Caco-2 (cell line): Measurements from ENCODE around the gene PLCB4. TPM values are rescaled to one million over a fixed set of nuclear protein-coding genes. Genes with fewer than 3 reads are reported as not detected.

Experiments used
- BruUV-seq: library from RNA; stranded (reverse); fragments of 400-500 nt; replicated peaks from 2 replicates; lab custom pipeline; 2021; lab: Mats Ljungman, UMichigan
- CTCF ChIA-PET: fragments of 300-600 bp; sonication (Branson Sonifier 250); formaldehyde crosslinking; loops from one replicate; lab custom pipeline; 2022; ENCODE audit warnings: antibody characterized with exemption; lab: Charles Lee
- POLR2A ChIA-PET: fragments of 300-600 bp; sonication (Branson Sonifier 250); formaldehyde crosslinking; loops from one replicate; lab custom pipeline; 2022; ENCODE audit warnings: antibody characterized with exemption; lab: Charles Lee
- DNase-seq, 2 experiments: peaks; one replicate each; pipeline versions ENCODE4 v3.0.0 to v3.0.0-alpha.2; 2020 to 2022
- H3K27me3 ChIP-seq: replicated peaks from 2 replicates; pipeline ENCODE4 v1.6.0; 2011; ENCODE audit warnings: low read length; ENCODE audit not compliant: control insufficient read depth, insufficient read depth
- H3K36me3 ChIP-seq: 2 replicates; pipeline ENCODE4 v1.5.1; 2011; ENCODE audit warnings: low read length; ENCODE audit not compliant: control insufficient read depth, insufficient read depth
- H3K4me1 ChIP-seq: fragments of 250-450 bp; sonication (Bioruptor Pico); 2 replicates; pipeline ENCODE4 v1.5.1; 2020; ENCODE audit warnings: mild to moderate bottlenecking
- H3K4me3 ChIP-seq: 2 replicates; pipeline ENCODE4 v1.5.1; 2011; ENCODE audit warnings: low read depth, mild to moderate bottlenecking, control low read depth, low read length
- H3K9me3 ChIP-seq: fragments of 250-450 bp; sonication (Bioruptor Pico); 2 replicates; pipeline ENCODE4 v1.5.1; 2020; ENCODE audit warnings: mild to moderate bottlenecking, moderate library complexity
- H3K27ac Mint-ChIP-seq: one replicate; pipeline ENCODE4 v1.8.0; 2022; ENCODE audit warnings: mixed read lengths; ENCODE audit not compliant: unreplicated experiment
- H3K27me3 Mint-ChIP-seq: one replicate; pipeline ENCODE4 v1.8.0; 2022; ENCODE audit warnings: mixed read lengths; ENCODE audit not compliant: insufficient read depth, unreplicated experiment
- H3K36me3 Mint-ChIP-seq: one replicate; pipeline ENCODE4 v1.8.0; 2022; ENCODE audit warnings: mild to moderate bottlenecking, mixed read lengths; ENCODE audit not compliant: insufficient read depth, unreplicated experiment
- H3K4me1 Mint-ChIP-seq: one replicate; pipeline ENCODE4 v1.8.0; 2022; ENCODE audit warnings: low read depth, mixed read lengths; ENCODE audit not compliant: unreplicated experiment
- H3K4me3 Mint-ChIP-seq: one replicate; pipeline ENCODE4 v1.8.0; 2022; ENCODE audit warnings: mild to moderate bottlenecking, moderate library complexity, mixed read lengths; ENCODE audit not compliant: unreplicated experiment
- H3K9me3 Mint-ChIP-seq: one replicate; pipeline ENCODE4 v1.8.0; 2022; ENCODE audit warnings: mixed read lengths; ENCODE audit not compliant: unreplicated experiment
- intact Hi-C: fragments of 100-400 bp; cut with micrococcal nuclease; formaldehyde crosslinking; loops from one replicate; pipeline ENCODE4 v1.10.0; 2022; ENCODE audit not compliant: unreplicated experiment
- total RNA-seq: library from RNA; stranded (reverse); gene quantifications from 2 replicates; pipeline ENCODE4 v1.2.3, GENCODE V29; 2022
- TF ChIP-seq, protein P1 (sequence below), 2 experiments: fragments of 200-600 bp in 1 of 2; IDR thresholded peaks; 1 replicate in 1 of 2; 2 replicates in 1 of 2; pipeline versions ENCODE4 v1.5.1 to v1.8.0; 2011 to 2022; ENCODE audit warnings: antibody characterized with exemption in 1 of 2, control low read depth in 1 of 2, inconsistent platforms in 1 of 2, low read depth in 1 of 2, low read length in 1 of 2, mild to moderate bottlenecking in 1 of 2, moderate library complexity in 1 of 2; ENCODE audit not compliant: insufficient read depth in 1 of 2, severe bottlenecking in 1 of 2, unreplicated experiment in 1 of 2

PLCB4 gene
- total RNA-seq, 1 experiment from 2014 or later: 3.0 TPM

DNA sequence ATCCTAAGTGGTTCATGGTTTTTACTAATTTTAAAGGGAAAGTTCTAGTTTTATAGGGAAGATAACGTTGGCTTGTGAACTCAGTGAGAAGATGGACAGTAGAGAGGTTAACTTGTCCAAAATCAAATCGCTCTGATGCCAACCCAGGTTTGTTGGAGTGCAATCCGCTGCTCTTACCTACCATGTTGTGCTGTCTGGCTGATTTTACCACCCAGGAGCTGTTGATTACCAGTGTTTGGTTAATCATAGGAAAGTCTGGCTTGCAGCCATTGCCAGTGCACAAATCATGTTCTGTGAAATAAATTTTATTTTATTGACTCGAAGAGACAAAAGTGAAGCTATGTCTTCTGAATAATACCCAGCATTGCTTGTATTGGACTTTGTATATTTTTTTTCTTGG, 92.4 kb downstream of the PLCB4 start:
- Mint-ChIP-seq H3K27ac (no peak overlapping the region), H3K9me3 (no peaks in the 10 kb centered on the region), H3K27me3 (peaks cover 2% of the 10 kb centered on the region), H3K36me3 (no peaks in the 10 kb centered on the region), H3K4me3 (no peak overlapping the region), H3K4me1 (no peaks in the 10 kb centered on the region)
- Histone ChIP-seq H3K4me3 (no peak overlapping the region), H3K36me3 (no peaks in the 10 kb centered on the region), H3K27me3 (no peaks in the 10 kb centered on the region), H3K9me3 (no peaks in the 10 kb centered on the region), H3K4me1 (no peaks in the 10 kb centered on the region)
- BruUV-seq: no TSS peak
- POLR2A ChIA-PET: no interaction called here
- CTCF ChIA-PET: no interaction called here
- TF ChIP-seq, protein P1, sequence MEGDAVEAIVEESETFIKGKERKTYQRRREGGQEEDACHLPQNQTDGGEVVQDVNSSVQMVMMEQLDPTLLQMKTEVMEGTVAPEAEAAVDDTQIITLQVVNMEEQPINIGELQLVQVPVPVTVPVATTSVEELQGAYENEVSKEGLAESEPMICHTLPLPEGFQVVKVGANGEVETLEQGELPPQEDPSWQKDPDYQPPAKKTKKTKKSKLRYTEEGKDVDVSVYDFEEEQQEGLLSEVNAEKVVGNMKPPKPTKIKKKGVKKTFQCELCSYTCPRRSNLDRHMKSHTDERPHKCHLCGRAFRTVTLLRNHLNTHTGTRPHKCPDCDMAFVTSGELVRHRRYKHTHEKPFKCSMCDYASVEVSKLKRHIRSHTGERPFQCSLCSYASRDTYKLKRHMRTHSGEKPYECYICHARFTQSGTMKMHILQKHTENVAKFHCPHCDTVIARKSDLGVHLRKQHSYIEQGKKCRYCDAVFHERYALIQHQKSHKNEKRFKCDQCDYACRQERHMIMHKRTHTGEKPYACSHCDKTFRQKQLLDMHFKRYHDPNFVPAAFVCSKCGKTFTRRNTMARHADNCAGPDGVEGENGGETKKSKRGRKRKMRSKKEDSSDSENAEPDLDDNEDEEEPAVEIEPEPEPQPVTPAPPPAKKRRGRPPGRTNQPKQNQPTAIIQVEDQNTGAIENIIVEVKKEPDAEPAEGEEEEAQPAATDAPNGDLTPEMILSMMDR (IDR thresholded peaks at IDR 0.05; ENCODE audit: insufficient read depth in 1 of 2, low read depth in 1 of 2, low read length in 1 of 2, severe bottlenecking in 1 of 2, unreplicated experiment in 1 of 2): no peak
- no peak for DNase-seq
- intact Hi-C loops: no loop called here

DNA sequence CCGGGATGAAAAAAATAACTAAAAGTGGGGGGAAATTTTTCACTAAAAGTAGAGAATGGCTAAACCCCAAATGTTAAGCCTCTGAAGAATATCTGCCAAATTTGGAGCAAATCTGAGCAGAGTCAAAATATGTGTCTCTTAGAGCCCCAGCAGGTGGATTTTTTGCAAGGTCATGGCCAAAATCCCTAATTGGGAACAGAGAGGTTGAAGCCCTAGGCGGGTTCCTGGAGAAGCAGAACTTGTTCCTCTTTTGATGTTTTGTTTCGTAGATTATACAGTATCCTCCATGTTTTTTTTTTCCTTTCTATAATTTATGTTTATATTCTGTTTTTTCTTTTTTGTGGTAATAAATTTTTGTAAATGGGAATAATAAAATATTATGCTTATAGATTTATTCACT, 94.4 kb downstream of the PLCB4 start:
- no peaks in the 10 kb centered on the region for H3K36me3 ChIP-seq
- intact Hi-C loops: no loop called here
- ChIA-PET POLR2A (no interaction called here), CTCF (no interaction called here)
- no peaks in the 10 kb centered on the region for H3K4me1 ChIP-seq
- H3K4me3 ChIP-seq: no peak overlapping the region
- Mint-ChIP-seq H3K36me3 (no peaks in the 10 kb centered on the region), H3K9me3 (no peaks in the 10 kb centered on the region), H3K27ac (no peak overlapping the region), H3K4me1 (no peaks in the 10 kb centered on the region), H3K27me3 (peaks cover 4% of the 10 kb centered on the region), H3K4me3 (no peak overlapping the region)
- no peak for DNase-seq
- no TSS peak for BruUV-seq
- H3K9me3 ChIP-seq: no peaks in the 10 kb centered on the region
- TF ChIP-seq, protein P1 (IDR thresholded peaks at IDR 0.05; ENCODE audit: insufficient read depth in 1 of 2, low read depth in 1 of 2, low read length in 1 of 2, severe bottlenecking in 1 of 2, unreplicated experiment in 1 of 2): no peak
- no peaks in the 10 kb centered on the region for H3K27me3 ChIP-seq

DNA sequence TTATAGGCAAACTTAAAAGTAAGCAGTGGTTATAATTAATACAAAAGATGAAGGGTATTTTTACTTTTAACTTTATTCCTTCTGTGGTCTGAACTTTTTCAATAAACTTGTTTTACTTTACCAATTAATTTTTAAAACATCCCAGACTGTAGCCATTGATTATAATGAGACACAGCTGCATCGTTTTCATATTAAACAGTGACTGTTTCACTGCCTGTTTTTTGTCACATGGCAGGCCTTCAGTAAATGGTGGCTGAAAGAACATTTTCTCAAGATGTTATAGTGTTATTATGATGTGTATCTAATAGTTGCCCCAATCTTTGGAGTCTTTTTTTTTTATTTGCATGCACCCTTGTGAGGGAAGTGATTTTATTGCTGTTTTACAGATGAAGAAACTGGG, 95.1 kb downstream of the PLCB4 start:
- no peaks in the 10 kb centered on the region for H3K4me1 ChIP-seq
- H3K36me3 ChIP-seq: no peaks in the 10 kb centered on the region
- Mint-ChIP-seq H3K4me3 (no peak overlapping the region), H3K4me1 (no peaks in the 10 kb centered on the region), H3K27ac (no peak overlapping the region), H3K27me3 (peaks cover 5% of the 10 kb centered on the region), H3K36me3 (no peaks in the 10 kb centered on the region), H3K9me3 (no peaks in the 10 kb centered on the region)
- ChIA-PET CTCF (no interaction called here), POLR2A (no interaction called here)
- no peak overlapping the region for H3K4me3 ChIP-seq
- BruUV-seq: no TSS peak
- DNase-seq: no peak
- no peaks in the 10 kb centered on the region for H3K27me3 ChIP-seq
- H3K9me3 ChIP-seq: no peaks in the 10 kb centered on the region
- TF ChIP-seq, protein P1 (IDR thresholded peaks at IDR 0.05; ENCODE audit: insufficient read depth in 1 of 2, low read depth in 1 of 2, low read length in 1 of 2, severe bottlenecking in 1 of 2, unreplicated experiment in 1 of 2): no peak
- intact Hi-C loops: no loop called here
